Stimulated activated CD8-positive, alpha-beta memory T cell treated with anti-CD3 and anti-CD28 coated beads, Interleukin-15, amount 100 ng/mL, for 24 hours (primary cell): ENCODE measurements around the gene COL11A2.
"Not testable (repeated sequence)": the region's sequence is repeated elsewhere in the genome, so short reads cannot be mapped to it uniquely, and the experiment has no call there.

Experiments used
- DNase-seq: peaks from one replicate; pipeline ENCODE4 v3.0.0-alpha.2; 2020; ENCODE audit warnings: low read depth

COL11A2 gene

GRCh38 chr6:33192105-33192646, at the start of gene COL11A2:
Gene COL11A2, minus strand, starts transcription at chr6:33192467. Its CDS starts 227 bp downstream, at chr6:33192240.
- no peak for DNase-seq

DNA sequence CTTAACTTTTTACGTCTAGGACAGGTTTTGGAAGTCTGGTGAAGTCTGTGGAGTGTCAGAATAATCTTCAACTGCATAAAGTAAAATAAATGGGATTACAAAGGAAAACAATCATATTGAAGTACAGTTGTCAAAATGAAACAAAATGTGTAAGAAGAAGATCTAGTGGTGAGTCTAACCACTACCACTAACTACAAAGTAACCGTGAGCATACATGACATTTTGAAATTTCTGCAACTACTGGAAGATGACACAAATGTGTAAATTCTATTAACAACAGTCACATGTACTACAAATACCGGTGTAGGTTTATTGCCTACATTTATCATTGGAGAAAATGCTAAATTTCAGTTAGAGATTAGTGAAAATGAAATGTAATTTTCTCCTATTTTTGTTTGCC, 49.7 kb upstream of the COL11A2 start:
- DNase-seq, result no peak

DNA sequence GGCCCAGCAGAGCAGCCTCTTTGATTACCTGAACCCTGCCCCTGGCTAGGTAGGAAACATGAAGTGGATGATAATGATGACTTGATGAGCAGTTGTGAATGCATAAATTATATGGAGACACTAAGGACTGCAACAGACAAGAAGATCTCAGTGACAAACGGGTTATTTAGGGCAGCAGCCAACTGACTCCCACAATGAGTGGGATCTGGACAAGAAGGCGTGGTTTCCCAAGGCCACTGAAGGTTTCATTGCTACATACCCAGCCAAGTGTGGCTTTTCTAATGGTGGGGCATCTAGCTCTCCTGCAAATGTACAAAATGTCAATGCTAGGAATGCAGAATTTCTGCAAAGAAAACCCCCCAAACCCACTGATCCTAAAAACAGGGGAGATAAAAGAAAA, 45.5 kb upstream of the COL11A2 start:
- DNase-seq, result no peak

DNA sequence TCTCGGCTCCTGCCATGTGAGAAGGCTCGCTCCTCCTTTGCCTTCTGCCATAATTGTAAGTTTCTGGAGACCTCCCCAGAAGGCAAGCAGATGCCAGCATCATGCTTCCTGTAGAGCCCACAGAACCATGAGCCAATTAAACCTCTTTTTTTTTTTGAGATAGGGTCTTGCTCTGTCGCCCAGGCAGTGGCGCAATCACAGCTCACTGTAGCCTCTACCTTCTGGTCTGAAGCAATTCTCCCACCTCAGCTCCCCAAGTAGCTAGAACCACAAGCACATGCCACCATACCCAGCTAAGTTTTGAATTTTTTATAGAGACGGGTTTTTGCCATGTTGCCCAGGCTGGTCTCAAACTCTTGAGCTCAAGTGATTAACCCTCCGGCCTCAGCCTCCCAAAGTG, 44.6 kb upstream of the COL11A2 start:
- DNase-seq, result no peak

GRCh38 chr6:33236328-33236727, 44.1 kb upstream of the COL11A2 start:
- DNase-seq, result no peak

- DNase-seq, result no peak
These were observed 43.0 kb upstream of the COL11A2 start for GRCh38 chr6:33235221-33235634.

DNA sequence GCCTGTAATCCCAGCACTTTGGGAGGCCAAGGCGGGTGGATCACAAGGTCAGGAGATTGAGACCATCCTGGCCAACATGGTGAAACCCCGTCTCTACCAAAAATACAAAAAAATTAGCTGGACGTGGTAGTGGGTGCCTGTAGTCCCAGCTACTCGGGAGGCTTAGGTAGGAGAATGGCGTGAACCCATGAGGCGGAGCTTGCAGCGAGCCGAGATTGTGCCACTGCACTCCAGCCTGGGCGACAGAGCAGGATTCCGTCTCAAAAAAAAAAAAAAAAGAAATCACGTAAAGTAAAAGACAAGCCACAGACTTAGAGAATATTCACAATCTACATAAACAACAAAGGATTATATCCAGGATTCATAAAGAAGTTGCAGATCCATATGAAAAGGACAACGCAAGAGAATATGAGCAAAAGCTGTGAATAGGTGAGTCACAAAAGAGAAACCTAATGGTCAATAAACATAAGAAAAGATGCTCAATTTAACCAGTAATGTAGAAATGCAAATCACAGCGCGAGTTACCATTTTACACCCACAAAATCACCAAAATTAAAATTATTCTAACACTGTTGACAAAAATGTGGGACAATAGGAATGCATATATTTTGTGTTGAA, 34.3 kb upstream of the COL11A2 start:
- DNase-seq, result not testable (repeated sequence)

GRCh38 chr6:33217681-33218080, 25.4 kb upstream of the COL11A2 start:
- DNase-seq, result no peak

DNA sequence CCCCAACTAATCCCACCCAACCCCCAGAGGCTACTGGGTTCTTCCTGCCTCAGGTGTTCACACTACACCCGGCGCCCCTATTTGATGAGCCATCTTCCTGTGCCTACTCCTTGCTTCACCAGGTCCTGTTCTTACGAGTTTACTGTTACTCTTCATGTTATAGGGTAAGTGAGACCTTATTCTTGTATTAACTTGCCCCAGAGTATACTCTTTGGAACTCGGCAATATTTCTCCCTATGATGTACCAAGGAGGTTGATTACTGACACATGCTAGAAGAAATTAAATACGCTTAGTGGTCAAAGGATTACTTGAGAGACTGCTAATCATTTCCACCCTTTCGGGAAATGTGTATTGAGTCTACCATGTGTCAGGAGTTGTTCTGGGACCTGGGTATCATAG, 25.0 kb upstream of the COL11A2 start:
- no peak for DNase-seq

GRCh38 chr6:33216117-33216649, 23.9 kb upstream of the COL11A2 start:
- no peak for DNase-seq

DNA sequence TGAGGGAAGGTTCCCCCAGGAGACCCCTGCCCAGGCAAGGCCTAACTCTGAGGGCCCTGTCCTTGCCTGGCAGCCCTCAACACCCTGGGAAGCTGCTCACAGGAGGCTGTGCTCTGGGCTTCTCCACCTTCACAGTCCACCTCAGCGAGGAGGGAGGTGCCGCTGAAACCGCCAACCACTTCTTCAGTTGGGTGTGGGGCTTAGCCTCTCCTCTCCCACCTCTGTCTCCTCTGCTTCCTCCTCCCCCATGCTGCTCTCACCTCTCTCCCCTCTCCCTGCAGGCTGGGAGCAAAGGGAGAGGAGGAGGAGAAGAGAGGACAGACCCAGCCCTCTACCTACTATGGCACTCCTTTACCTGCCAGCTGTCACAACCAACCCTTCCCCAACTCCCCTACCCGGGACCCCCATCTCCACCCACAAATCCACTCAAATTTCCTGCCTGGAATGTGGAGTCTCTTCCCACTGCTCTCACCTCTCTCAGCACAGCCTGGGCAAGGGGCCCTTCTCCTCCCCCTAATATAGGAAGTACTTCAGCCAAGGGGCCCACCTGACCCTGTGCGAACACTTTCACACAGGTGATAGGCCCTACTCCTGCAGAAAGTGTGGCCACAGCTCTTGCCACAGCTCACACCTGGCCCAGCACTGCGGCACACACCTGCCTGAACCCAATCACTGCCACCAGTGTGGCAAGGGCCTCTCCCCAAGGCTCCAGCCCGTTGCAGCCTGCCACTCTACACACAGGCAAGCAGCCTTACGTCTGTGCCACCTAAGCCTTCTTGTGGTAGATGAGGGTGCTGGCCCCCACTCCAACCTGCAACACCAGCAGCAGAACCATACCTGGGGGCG, 23.2 kb upstream of the COL11A2 start:
- no peak for DNase-seq

- DNase-seq, result no peak
These were observed 21.7 kb upstream of the COL11A2 start for GRCh38 chr6:33213989-33214335.

DNA sequence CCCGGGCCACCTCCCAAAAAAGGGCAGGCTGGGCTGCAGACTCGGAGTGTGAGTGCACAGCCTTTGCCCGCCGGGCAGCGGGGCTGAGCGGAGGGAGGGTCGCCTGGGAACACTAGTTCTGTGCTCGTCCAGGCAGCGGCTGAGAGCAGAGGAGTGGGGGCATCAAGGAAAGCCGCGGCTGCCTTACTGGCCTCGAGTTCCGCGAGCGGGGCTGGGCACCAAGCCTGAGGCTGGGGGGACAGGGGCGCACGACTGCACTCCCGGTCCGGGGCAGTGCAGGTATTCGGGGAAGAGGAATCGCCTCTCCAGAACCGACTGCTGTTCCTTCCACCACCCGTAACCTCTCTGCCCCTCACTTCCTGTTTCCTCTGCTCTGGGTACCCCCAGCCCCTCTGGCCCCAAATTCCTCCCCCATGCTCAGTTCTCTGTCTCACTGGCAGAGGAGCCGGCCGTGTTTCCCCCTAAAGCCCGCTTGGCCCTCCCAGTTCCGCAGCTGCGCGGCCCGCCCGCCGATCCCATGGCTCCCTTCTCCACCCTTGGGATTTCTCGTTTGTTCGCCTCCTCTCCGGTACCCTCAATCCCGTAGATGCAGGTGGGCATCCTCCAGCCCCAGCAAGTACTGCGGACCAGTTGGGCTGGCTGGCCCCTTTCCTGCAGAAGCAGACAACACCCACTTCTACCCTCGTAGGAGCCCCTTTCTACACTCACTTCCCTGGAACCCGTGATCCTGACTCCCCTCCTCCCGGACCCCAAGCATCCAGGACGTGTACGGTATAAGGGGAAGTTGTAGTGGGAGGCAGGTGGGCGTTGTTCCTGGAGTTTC, 21.1 kb upstream of the COL11A2 start:
- DNase-seq, result no peak

DNA sequence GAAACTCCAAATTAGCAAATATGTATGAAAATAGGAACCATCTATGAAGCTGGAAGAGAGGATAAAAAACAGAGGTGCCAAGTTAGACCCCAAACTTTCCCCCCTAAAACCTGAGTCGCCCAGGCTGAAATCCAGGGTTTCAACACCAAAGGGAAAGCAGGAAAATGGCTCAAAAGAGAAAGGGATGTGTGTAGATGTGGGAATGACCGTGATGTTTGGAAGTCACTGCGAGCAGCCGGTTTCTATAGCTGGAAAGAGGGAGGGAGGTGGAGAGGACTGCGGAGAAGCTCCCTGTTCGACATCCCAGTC, 20.5 kb upstream of the COL11A2 start:
- no peak for DNase-seq

GRCh38 chr6:33211666-33212422, 19.6 kb upstream of the COL11A2 start:
- DNase-seq, result no peak

DNA sequence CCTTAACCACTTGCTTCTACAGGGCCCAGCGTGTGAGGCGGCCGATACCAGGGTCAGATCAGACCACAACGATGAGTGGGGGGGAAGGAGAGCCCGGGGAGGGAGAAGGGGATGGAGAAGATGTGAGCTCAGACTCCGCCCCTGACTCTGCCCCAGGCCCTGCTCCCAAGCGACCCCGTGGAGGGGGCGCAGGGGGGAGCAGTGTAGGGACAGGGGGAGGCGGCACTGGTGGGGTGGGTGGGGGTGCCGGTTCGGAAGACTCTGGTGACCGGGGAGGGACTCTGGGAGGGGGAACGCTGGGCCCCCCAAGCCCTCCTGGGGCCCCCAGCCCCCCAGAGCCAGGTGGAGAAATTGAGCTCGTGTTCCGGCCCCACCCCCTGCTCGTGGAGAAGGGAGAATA, 18.9 kb upstream of the COL11A2 start:
- DNase-seq, result no peak

GRCh38 chr6:33209856-33210255, 17.6 kb upstream of the COL11A2 start:
- no peak for DNase-seq

- peak; percentile 80 for DNase-seq
These were observed 16.1 kb upstream of the COL11A2 start, which contains the start of gene RING1 for GRCh38 chr6:33208091-33208967. Gene RING1, plus strand, starts transcription at chr6:33208500. Its CDS starts 323 bp downstream, at chr6:33208823.

DNA sequence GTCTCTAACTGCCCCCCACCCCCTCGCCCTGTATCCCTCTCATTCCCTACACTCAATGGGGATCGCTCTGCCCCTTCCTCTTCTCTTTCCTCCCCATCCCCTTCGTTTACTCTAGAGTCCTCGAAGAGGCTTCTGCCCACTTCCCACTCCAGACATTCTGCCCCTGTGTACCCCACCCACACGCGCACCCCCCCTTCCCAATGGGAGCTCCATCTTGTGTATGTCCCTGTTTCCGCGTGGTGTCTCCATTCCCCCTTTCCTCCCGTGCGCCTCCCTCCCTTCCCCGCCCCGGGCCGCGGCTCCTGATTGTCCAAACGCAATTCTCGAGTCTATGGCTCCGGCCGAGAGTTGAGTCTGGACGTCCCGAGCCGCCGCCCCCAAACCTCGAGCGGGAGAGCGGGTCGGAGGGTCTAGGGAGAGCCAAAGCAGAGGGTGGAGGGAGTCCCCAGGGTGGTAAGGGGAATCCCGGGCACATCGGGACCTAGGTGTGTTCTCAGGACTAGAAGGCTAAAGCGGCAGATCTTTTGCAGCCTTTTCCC, 15.4 kb upstream of the COL11A2 start:
- no peak for DNase-seq

DNA sequence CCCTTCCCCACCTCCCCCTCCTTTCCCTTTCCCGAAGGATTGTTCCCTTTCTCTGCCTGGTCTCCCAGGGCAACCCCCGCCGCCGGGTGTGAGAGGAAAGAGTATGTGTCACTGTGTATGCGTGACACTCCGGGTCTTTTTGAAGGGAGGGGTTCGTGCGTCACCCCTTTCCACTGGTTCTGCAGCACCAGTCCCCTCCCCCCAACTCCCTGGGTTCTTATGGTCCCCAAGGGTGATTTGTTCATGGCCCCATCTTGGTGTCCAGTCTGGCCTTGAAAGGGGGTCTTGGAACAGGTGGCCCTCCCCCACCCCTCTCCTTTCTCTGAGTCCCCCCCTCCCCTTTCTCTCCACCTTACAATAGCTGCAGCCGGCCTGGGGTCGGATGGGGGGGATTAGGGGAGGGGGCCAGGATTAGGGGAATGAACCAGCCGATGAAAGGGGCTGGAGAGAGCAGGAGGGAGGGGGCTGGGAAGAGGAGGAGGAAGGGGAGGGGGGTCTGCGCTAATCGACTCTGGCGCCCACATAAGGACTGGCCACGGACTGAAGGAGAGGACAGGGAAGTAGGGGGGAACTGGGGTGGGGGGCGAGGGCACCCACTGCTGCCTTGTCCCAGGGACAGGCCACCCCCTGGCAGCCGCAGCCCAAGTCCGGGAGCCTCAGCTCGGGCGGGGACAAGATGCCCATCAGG, 14.7 kb upstream of the COL11A2 start:
- DNase-seq, result no peak
